Stimulated activated effector memory CD8-positive, alpha-beta T cell treated with anti-CD3 and anti-CD28 coated beads, Interleukin-12 subunit alpha, Interleukin-12 subunit beta, amount 100 ng/mL, for 72 hours (primary cell): ENCODE measurements around the gene C6orf89.
"Not testable (repeated sequence)": the region's sequence is repeated elsewhere in the genome, so short reads cannot be mapped to it uniquely, and the experiment has no call there.

Experiments
- ATAC-seq: fragments of 150-1000 bp; cut with Tn5 transposase; 2 replicates; pipeline ENCODE4 v1.10.0; 2021
- DNase-seq, 2 donors: peaks; one replicate each; pipeline ENCODE4 v3.0.0; 2021 to 2022; ENCODE audit warnings: low spot score in 2 of 2
- H3K27ac Mint-ChIP-seq: one replicate; pipeline ENCODE4 v1.8.0; 2022; ENCODE audit warnings: mild to moderate bottlenecking, mixed read lengths
- H3K36me3 Mint-ChIP-seq: one replicate; pipeline ENCODE4 v1.8.0; 2022; ENCODE audit warnings: mild to moderate bottlenecking, mixed read lengths
- H3K4me1 Mint-ChIP-seq: one replicate; pipeline ENCODE4 v1.8.0; 2022; ENCODE audit warnings: mixed read lengths
- H3K4me3 Mint-ChIP-seq: one replicate; pipeline ENCODE4 v1.8.0; 2022; ENCODE audit warnings: mild to moderate bottlenecking, mixed read lengths
- H3K9me3 Mint-ChIP-seq: one replicate; pipeline ENCODE4 v1.8.0; 2022; ENCODE audit warnings: mixed read lengths

The C6orf89 gene

GRCh38 chr6:36891153-36891552 is 5.4 kb downstream of the C6orf89 start:
- DNase-seq, H3K9me3 Mint-ChIP-seq, H3K4me3 Mint-ChIP-seq, H3K27ac Mint-ChIP-seq, ATAC-seq: not testable (repeated sequence)
- Mint-ChIP-seq H3K36me3 (peaks cover 38% of the 10 kb centered on the region), H3K4me1 (peaks cover 33% of the 10 kb centered on the region)

DNA sequence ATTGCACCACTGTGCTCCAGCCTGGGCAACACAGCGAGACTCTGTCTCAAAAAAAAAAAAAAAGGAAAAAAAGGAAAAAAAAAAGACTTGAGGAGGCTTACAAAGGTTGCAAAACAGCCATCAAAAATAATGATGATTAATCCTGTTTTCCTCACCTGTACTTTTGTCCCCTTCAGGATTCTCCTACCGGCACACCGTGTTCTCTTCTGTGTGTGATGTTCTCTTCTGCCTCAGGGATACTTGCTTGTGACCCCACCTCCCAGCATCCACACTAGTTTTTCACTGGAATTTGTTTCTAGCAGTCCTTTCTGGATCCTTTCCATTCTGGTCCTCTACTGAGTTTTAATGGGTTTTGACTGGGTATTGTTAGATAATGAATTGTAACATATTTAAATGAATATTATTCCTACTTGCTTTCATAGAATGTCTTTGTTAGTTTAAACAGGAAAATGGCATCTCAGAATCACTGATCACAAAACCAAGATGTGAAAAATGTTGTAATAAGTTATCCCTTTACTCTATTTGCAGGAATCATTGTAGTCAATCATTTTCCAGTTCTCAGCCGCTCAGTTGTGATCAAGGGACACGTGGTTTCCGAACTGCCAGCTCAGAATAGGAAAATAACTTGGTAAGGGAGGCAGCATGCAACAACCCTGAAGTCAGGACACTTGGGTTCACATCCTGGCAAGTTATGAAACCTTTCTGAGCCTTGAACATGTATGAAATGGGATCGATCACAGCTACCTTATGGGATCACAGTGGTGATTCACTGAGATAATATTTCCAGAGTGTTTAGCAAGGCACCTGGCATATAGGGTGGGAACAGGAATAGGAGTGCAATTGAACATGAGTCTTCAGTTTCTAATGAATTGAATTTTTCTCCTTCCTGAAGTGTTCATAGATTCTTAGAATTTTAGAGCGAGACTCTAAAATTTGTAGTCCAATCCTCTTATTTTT is 8.5 kb downstream of the C6orf89 start:
- no peak for ATAC-seq
- DNase-seq, result no peak
- Mint-ChIP-seq H3K4me1 (peaks cover 9% of the 10 kb centered on the region), H3K36me3 (peaks cover 66% of the 10 kb centered on the region), H3K27ac (peak overlapping the region; percentile 56), H3K9me3 (no peaks in the 10 kb centered on the region), H3K4me3 (no peak overlapping the region)

DNA sequence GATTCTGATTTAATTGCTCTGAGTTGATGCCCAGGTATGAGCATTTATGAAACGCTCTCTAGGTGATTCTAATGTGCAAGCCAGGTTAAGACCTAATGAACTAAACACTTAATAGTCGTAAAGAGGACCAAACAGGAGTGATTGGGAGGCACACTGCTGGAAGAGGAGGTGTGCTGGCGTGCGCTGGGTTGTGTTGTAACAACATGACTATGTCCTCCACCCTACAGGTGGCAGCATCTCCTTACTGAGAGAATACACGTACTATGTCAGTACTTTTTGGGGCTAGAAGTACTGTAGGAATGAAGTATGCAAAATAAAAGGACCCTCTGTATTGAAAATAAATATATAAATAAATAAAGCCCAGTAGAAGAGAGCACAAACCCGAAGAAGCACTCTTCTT is 11.9 kb downstream of the C6orf89 start:
- ATAC-seq (no peak), DNase-seq (no peak)
- Mint-ChIP-seq H3K36me3 (peaks cover 96% of the 10 kb centered on the region), H3K4me1 (no peaks in the 10 kb centered on the region), H3K4me3 (no peak overlapping the region), H3K27ac (peak overlapping the region; percentile 60), H3K9me3 (no peaks in the 10 kb centered on the region)

- no peak overlapping the region for H3K4me3 Mint-ChIP-seq
- H3K4me1 Mint-ChIP-seq, result peaks cover 9% of the 10 kb centered on the region
- no peaks in the 10 kb centered on the region for H3K9me3 Mint-ChIP-seq
- H3K27ac Mint-ChIP-seq, result peak overlapping the region; percentile 16
- peaks cover 90% of the 10 kb centered on the region for H3K36me3 Mint-ChIP-seq
- no peak for ATAC-seq
- no peak for DNase-seq
Measured at GRCh38 chr6:36904114-36904513, 18.4 kb downstream of the C6orf89 start.

DNA sequence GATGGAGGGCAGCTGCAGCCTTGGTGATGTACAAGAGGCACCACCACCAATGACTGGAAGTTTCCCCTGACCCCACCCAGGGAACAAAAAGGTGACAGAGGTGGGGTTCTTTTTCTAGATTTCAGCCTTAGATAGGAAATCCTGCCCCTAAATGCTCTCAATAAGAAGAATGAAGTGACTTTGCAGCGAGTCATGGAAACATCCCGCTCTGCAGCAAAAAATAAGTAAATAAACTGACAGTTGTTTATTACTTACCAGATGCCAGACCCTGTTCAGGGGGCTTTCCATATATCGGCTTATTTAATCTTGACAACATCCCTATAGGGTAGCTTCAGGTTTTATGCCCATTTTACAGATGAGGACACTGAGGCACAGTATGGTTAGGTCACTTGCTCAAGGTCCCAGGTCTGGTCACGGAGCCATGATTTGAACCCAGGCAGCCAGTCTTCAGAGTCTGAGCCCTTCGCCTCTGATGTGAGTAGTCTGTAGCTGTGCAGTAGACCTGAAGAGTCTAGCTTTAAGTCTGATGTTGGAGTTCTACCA is 19.2 kb downstream of the C6orf89 start:
- DNase-seq, result no peak
- ATAC-seq, result no peak
- H3K4me1 Mint-ChIP-seq, result peaks cover 9% of the 10 kb centered on the region
- peaks cover 90% of the 10 kb centered on the region for H3K36me3 Mint-ChIP-seq
- peak overlapping the region; percentile 16 for H3K27ac Mint-ChIP-seq
- no peak overlapping the region for H3K4me3 Mint-ChIP-seq
- H3K9me3 Mint-ChIP-seq, result no peaks in the 10 kb centered on the region

DNA sequence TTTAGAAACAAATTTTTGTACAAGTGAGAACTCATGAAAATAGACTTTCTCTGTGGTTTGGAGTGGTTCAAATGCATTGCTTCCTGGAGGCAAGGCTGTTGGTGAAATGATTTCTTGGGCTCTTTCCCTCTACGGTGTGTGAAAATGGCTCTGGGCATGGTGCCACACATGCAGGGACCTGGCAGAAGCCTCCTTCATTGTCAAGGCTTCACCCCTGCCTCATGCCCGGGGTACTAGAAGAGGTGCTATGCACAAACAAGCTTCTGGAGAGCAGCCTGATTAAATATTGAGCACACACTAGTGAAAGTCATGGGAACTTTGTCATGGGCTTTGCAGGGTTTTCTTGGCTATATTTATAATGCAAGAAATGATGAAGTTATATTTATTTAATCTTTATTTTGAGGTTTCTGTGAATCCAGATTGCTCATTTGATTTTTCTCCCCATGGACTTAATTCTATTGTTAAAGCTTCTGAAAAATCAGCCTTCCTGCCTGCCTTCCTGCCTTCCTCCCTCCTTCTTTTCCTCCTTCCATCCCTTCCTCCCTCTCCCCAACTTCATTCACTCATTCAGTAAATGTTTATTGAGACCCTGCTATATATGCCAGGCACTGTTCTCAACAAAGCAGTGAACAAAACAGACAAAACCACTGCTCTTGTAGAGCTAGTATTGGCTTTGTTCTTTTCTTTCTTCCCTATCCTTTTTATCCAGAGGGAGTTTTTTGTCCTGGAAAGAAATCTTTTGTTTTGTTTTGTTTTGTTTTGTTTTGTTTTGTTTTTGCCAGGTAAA is 21.0 kb downstream of the C6orf89 start:
- Mint-ChIP-seq H3K4me3 (no peak overlapping the region), H3K27ac (no peak overlapping the region), H3K4me1 (peaks cover 12% of the 10 kb centered on the region), H3K9me3 (no peaks in the 10 kb centered on the region), H3K36me3 (peaks cover 86% of the 10 kb centered on the region)
- DNase-seq, result no peak
- ATAC-seq, result no peak

DNA sequence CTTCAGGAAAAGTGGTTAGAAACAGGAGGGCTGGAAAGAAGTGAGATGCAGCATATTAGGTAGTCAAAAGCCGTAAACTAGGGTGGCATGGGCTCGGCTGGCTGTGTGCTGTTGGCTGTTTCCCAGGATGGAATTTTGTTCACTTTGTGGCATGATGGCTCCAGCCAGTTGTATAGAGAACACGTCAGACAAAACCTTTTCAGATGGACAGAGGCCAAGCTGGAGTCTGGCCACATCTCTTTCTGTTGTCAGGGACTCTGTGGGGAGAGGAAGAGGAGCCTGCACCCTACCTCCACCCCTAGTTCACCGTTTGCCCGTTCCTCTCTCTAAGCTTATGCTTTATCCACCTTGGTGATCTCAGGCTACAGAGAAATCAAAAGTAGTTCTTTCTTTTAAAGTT is 22.0 kb downstream of the C6orf89 start:
- Mint-ChIP-seq H3K4me1 (peaks cover 22% of the 10 kb centered on the region), H3K4me3 (no peak overlapping the region), H3K36me3 (peaks cover 86% of the 10 kb centered on the region), H3K27ac (no peak overlapping the region), H3K9me3 (no peaks in the 10 kb centered on the region)
- no peak for DNase-seq
- ATAC-seq, result no peak

DNA sequence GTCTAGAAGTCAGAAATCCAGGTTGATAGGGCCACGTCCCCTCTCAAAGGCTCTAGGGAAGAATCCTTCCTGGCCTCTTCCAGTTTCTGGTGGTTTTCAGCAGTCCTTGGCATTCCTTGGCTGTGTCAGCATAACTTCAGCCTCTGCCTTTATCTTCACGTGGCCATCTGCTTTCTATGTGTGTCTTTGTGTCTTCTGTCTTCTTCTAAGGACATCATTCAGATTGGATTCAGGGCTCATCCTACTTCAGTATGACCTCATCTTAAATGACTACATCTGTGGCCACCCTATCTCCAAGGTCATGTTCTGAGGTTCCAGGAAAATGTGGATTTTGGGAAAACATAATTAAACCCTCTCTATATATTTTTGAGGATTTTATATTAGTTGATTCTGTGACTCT is 23.0 kb downstream of the C6orf89 start:
- H3K4me1 Mint-ChIP-seq, result peaks cover 32% of the 10 kb centered on the region
- H3K4me3 Mint-ChIP-seq, result no peak overlapping the region
- DNase-seq (no peak), ATAC-seq (no peak)
- H3K9me3 Mint-ChIP-seq, result no peaks in the 10 kb centered on the region
- peaks cover 80% of the 10 kb centered on the region for H3K36me3 Mint-ChIP-seq
- H3K27ac Mint-ChIP-seq, result no peak overlapping the region

DNA sequence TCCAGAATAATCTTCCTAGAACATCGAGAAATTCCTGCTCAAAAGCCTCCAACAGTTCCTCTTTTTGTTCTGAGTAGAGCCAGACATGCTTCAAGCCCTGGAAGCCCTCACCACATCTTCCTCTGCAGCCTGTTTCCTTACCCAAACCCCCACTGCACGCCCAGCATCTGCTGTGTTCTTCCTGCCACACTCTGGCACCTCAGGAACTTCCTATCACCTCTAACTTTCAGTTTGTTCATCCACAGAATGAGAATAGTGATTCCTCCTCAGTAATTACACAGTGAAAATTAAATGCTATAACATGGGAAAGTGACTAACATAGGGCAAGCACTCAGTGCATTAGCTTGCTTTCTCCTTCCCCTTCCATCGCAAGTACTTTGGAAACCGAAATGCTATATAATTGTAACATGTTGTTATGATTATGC is 26.3 kb downstream of the C6orf89 start:
- peak overlapping the region; percentile 83 for H3K27ac Mint-ChIP-seq
- DNase-seq, result no peak
- ATAC-seq, result peak; percentile 58
- H3K4me3 Mint-ChIP-seq, result peak overlapping the region; percentile 71
- peaks cover 76% of the 10 kb centered on the region for H3K36me3 Mint-ChIP-seq
- H3K9me3 Mint-ChIP-seq, result no peaks in the 10 kb centered on the region
- peaks cover 48% of the 10 kb centered on the region for H3K4me1 Mint-ChIP-seq

GRCh38 chr6:36912586-36912985 is 26.8 kb downstream of the C6orf89 start:
- H3K27ac Mint-ChIP-seq, result peak overlapping the region; percentile 83
- peaks cover 76% of the 10 kb centered on the region for H3K36me3 Mint-ChIP-seq
- no peaks in the 10 kb centered on the region for H3K9me3 Mint-ChIP-seq
- DNase-seq, result peak; percentile 37 to 83
- H3K4me3 Mint-ChIP-seq, result peak overlapping the region; percentile 71
- ATAC-seq, result peak; percentile 96
- H3K4me1 Mint-ChIP-seq, result peaks cover 46% of the 10 kb centered on the region

DNA sequence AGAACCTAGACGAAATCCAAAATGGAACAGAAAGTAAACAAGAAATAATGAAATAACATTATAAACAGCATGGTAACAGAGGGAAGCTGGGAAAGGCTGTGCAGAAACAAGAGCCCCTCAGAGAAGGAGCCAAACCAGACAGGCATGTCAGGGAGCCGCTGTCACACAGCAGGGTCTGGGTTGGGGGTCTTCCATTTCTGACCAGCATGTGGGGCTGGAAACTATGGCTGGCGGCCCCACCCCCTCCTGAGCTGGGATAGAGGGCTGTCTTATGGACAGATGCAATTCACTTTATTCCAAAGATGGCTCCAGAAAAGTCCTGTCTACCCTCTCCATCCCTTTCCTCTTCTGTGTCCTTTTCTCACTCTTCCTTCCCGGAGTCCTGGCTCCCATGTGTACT is 27.3 kb downstream of the C6orf89 start:
- DNase-seq (no peak), ATAC-seq (no peak)
- Mint-ChIP-seq H3K36me3 (peaks cover 76% of the 10 kb centered on the region), H3K4me1 (peaks cover 46% of the 10 kb centered on the region), H3K4me3 (peak overlapping the region; percentile 71), H3K27ac (peak overlapping the region; percentile 83), H3K9me3 (no peaks in the 10 kb centered on the region)

DNA sequence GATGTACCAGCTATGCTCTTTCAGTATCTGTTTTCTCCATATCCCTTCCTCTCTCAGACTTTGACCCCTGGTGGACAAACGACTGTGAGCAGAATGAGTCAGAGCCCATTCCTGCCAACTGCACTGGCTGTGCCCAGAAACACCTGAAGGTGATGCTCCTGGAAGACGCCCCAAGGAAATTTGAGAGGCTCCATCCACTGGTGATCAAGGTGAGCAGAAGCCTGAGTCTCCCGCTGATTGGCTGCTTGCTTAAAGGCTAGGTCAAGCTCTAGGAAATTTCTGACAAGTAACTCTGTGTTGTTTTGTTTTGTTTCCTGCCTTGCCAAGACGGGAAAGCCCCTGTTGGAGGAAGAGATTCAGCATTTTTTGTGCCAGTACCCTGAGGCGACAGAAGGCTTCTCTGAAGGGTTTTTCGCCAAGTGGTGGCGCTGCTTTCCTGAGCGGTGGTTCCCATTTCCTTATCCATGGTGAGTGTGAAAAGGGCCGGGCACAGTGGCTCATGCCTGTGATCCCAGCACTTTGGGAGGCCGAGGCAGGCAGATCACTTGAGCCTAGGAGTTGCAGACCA is 28.6 kb downstream of the C6orf89 start:
- Mint-ChIP-seq H3K36me3 (peaks cover 78% of the 10 kb centered on the region), H3K4me1 (peaks cover 46% of the 10 kb centered on the region), H3K27ac (peak overlapping the region; percentile 83), H3K4me3 (peak overlapping the region; percentile 22), H3K9me3 (no peaks in the 10 kb centered on the region)
- no peak for ATAC-seq
- DNase-seq, result no peak

- Mint-ChIP-seq H3K36me3 (peaks cover 78% of the 10 kb centered on the region), H3K4me3 (no peak overlapping the region), H3K27ac (peak overlapping the region; percentile 33), H3K4me1 (peaks cover 46% of the 10 kb centered on the region), H3K9me3 (no peaks in the 10 kb centered on the region)
- no peak for ATAC-seq
- no peak for DNase-seq
Measured at GRCh38 chr6:36915599-36915998, 29.8 kb downstream of the C6orf89 start.

GRCh38 chr6:36916126-36916525 is 30.4 kb downstream of the C6orf89 start:
- no peak for ATAC-seq
- H3K36me3 Mint-ChIP-seq, result peaks cover 78% of the 10 kb centered on the region
- no peak for DNase-seq
- no peaks in the 10 kb centered on the region for H3K9me3 Mint-ChIP-seq
- H3K4me3 Mint-ChIP-seq, result no peak overlapping the region
- peak overlapping the region; percentile 33 for H3K27ac Mint-ChIP-seq
- peaks cover 46% of the 10 kb centered on the region for H3K4me1 Mint-ChIP-seq

- peaks cover 34% of the 10 kb centered on the region for H3K4me1 Mint-ChIP-seq
- H3K9me3 Mint-ChIP-seq, result no peaks in the 10 kb centered on the region
- H3K4me3 Mint-ChIP-seq, result no peak overlapping the region
- no peak for DNase-seq
- no peak overlapping the region for H3K27ac Mint-ChIP-seq
- H3K36me3 Mint-ChIP-seq, result peaks cover 70% of the 10 kb centered on the region
- ATAC-seq, result no peak
Measured at GRCh38 chr6:36917541-36918193, 31.9 kb downstream of the C6orf89 start.
